K562 (cell line): ENCODE measurements around the gene MED19. TPM values are rescaled to one million over a fixed set of nuclear protein-coding genes. Genes with fewer than 3 reads are reported as not detected.

ENCODE experiments used
- CEBPG ChIP-seq, 3 experiments: fragments of 200-800 bp in 1 of 3; sonication (Bioruptor generic) in 1 of 3; sonication (generic) in 1 of 3; formaldehyde crosslinking in 1 of 3; IDR thresholded peaks in 2 of 3; conservative IDR thresholded peaks in 1 of 3; 2 replicates each; pipeline versions ENCODE4 v1.6.1 to v1.8.0; 2016 to 2022; ENCODE audit warnings: missing compliant biosample characterization in 2 of 3, missing genetic modification characterization in 2 of 3, mild to moderate bottlenecking in 1 of 3, missing genetic modification reagents in 1 of 3
- ERF ChIP-seq: fragments of 450-650 bp; formaldehyde crosslinking; IDR thresholded peaks from 2 replicates; pipeline ENCODE4 v1.4.0; 2020; ENCODE audit warnings: mild to moderate bottlenecking, mixed read lengths
- ETS1 ChIP-seq: conservative IDR thresholded peaks from 2 replicates; pipeline ENCODE4 v1.6.1; 2011; ENCODE audit warnings: low read depth, mild to moderate bottlenecking, low read length; ENCODE audit not compliant: control insufficient read depth
- HMGXB4 ChIP-seq: sonication (generic); formaldehyde crosslinking; IDR thresholded peaks from 2 replicates; pipeline ENCODE4 v1.8.1; 2023; ENCODE audit warnings: mild to moderate bottlenecking, missing genetic modification reagents
- MYC ChIP-seq, 2 experiments: fragments of 250-450 bp in 1 of 2; sonication (Bioruptor Pico) in 1 of 2; IDR thresholded peaks; 2 replicates each; pipeline versions ENCODE4 v1.5.1 to v1.6.1; 2012 to 2021; ENCODE audit warnings: low read depth in 2 of 2, borderline replicate concordance in 1 of 2, improper control_type of control experiment in 1 of 2, low read length in 1 of 2, mild to moderate bottlenecking in 1 of 2, moderate library complexity in 1 of 2
- POLR2G ChIP-seq: fragments of 200-400 bp; formaldehyde crosslinking; IDR thresholded peaks from 2 replicates; pipeline ENCODE4 v1.6.1; 2017; ENCODE audit warnings: low read depth, mild to moderate bottlenecking, antibody characterized with exemption, low read length, moderate library complexity
- RB1 ChIP-seq: fragments of 450-650 bp; IDR thresholded peaks from 2 replicates; pipeline ENCODE4 v1.6.1; 2017; ENCODE audit warnings: low read depth, mild to moderate bottlenecking
- VEZF1 ChIP-seq: fragments of 200-800 bp; sonication (Bioruptor generic); IDR thresholded peaks from 2 replicates; pipeline ENCODE4 v1.6.1; 2017; ENCODE audit warnings: missing genetic modification characterization, missing compliant biosample characterization
- ZBTB40 ChIP-seq, 2 experiments: fragments of 450-650 bp in 1 of 2; sonication (generic) in 1 of 2; formaldehyde crosslinking in 1 of 2; IDR thresholded peaks; 2 replicates each; pipeline versions ENCODE4 v1.7.1 to v1.9.0; 2016 to 2022; ENCODE audit warnings: inconsistent platforms in 1 of 2, mild to moderate bottlenecking in 1 of 2, missing genetic modification reagents in 1 of 2
- polyA plus RNA-seq, 8 experiments: library from polyadenylated mRNA; depleted of rRNA in 4 of 8; stranded (reverse) in 5 of 8; unstranded in 3 of 8; fragments of >200 nt; fragmentation: Nextera tagmentation in 2 of 8; fragmentation: Illumina TruSeq in 1 of 8; extraction: Ambion mirVana in 2 of 8; extraction: Trizol in 1 of 8; gene quantifications; 2 replicates each; pipeline versions ENCODE4 v1.2.1 to v1.2.3, GENCODE V29; 2011 to 2014; ENCODE audit warnings: inconsistent platforms in 1 of 8, missing spikeins in 1 of 8
- total RNA-seq, 7 experiments: library from RNA; depleted of rRNA in 6 of 7; stranded (reverse); fragments of >200 nt in 6 of 7; fragmentation: Illumina TruSeq in 2 of 7; extraction: Trizol in 2 of 7; gene quantifications; 2 replicates each; pipeline versions ENCODE4 v1.2.1 to v1.2.3, GENCODE V29; 2011 to 2021; ENCODE audit warnings: low replicate concordance in 1 of 7

The MED19 gene
- total and polyA plus RNA-seq, 9 of the 15 experiments (the other 6 are each of a cell fraction or from before 2014, with no cell fraction given): 7.3 to 23.5 (median 15.0) TPM

- TF ChIP-seq MYC (IDR thresholded peaks at IDR 0.05; ENCODE audit: low read depth, low read length) (no peak), MYC (CRISPR knock-in tag; IDR thresholded peaks at IDR 0.05; ENCODE audit: borderline replicate concordance, low read depth) (0 out of 2 replicates have a peak, but pooled peaks have one; percentile 56), ZBTB40 (IDR thresholded peaks at IDR 0.05) (no peak), ZBTB40 (CRISPR knock-in tag; IDR thresholded peaks at IDR 0.05) (0 out of 2 replicates have a peak, but pooled peaks have one; percentile 13), ETS1 (peak; percentile 27; the same call in 1 of the 2 replicates), CEBPG (CRISPR knock-in tag; IDR thresholded peaks at IDR 0.05) (peak; percentile 82), CEBPG (tag; conservative IDR thresholded peaks at IDR 0.05 in 1 of 2, IDR thresholded peaks at IDR 0.05 in 1 of 2) (peak; percentile 65 to 78), RB1 (0 out of 2 replicates have a peak, but pooled peaks have one; percentile 19), HMGXB4 (CRISPR knock-in tag) (peak; percentile 30; the same call in 1 of the 2 replicates), VEZF1 (CRISPR knock-in tag) (no peak), ERF (0 out of 2 replicates have a peak, but pooled peaks have one; percentile 66), POLR2G (peak; percentile 75)
Measured at GRCh38 chr11:57711414-57712255, at the start of gene MED19 (continued).
